Endothelial cell of umbilical vein (primary cell): ENCODE measurements around the gene CREM. TPM values are rescaled to one million over a fixed set of nuclear protein-coding genes. Genes with fewer than 3 reads are reported as not detected.

Experiments used
- BruUV-seq: library from RNA; stranded (reverse); fragments of 400-500 nt; replicated peaks from 2 replicates; lab custom pipeline; 2021; lab: Mats Ljungman, UMichigan
- CTCF ChIA-PET: fragments of 300-600, 350-600 bp; sonication (Branson Sonifier 250); formaldehyde crosslinking; loops from one replicate; lab custom pipeline; 2021; ENCODE audit warnings: antibody characterized with exemption, inconsistent platforms; lab: Charles Lee
- POLR2A ChIA-PET: fragments of 300-600, 350-600 bp; sonication (Branson Sonifier 250); formaldehyde crosslinking; loops from one replicate; lab custom pipeline; 2021; ENCODE audit warnings: antibody characterized with exemption, inconsistent platforms; lab: Charles Lee
- DNase-seq: peaks from one replicate; pipeline ENCODE4 v3.0.0-alpha.2; 2011; ENCODE audit warnings: low read depth, low spot score
- FAIRE-seq: peaks from 2 replicates; lab custom pipeline; 2011; peaks lifted over from hg19 to GRCh38; lab: Jason Lieb, UNC
- H2AFZ ChIP-seq: 2 replicates; pipeline ENCODE4 v1.6.0; 2012; ENCODE audit warnings: low read depth, low read length, control low read depth, inconsistent platforms
- H3K27ac ChIP-seq: 2 replicates; pipeline ENCODE4 v1.5.1; 2011; ENCODE audit warnings: low read depth, mild to moderate bottlenecking, control low read depth, low read length, moderate library complexity; ENCODE audit not compliant: insufficient read depth
- H3K27me3 ChIP-seq, 2 experiments: 2 replicates each; pipeline versions ENCODE4 v1.6.0 to v1.6.1; 2011; ENCODE audit warnings: low read length in 2 of 2, mixed read lengths in 1 of 2; ENCODE audit not compliant: control insufficient read depth in 2 of 2, insufficient read depth in 2 of 2
- H3K36me3 ChIP-seq, 2 experiments: 2 replicates in 1 of 2; 3 replicates in 1 of 2; pipeline ENCODE4 v1.5.1; 2011; ENCODE audit warnings: low read length in 2 of 2, mild to moderate bottlenecking in 1 of 2, moderate library complexity in 1 of 2; ENCODE audit not compliant: control insufficient read depth in 2 of 2, insufficient read depth in 2 of 2; ENCODE audit errors: extremely low read depth in 1 of 2
- H3K4me1 ChIP-seq: 3 replicates; pipeline ENCODE4 v1.5.1; 2011; ENCODE audit warnings: mild to moderate bottlenecking, low read length; ENCODE audit not compliant: control insufficient read depth, insufficient read depth; ENCODE audit errors: extremely low read depth
- H3K4me2 ChIP-seq: 2 replicates; pipeline ENCODE4 v1.6.1; 2011; ENCODE audit warnings: low read length, control low read depth, mixed read lengths; ENCODE audit not compliant: insufficient read depth
- H3K4me3 ChIP-seq, 3 experiments: fragments of 200-600 bp in 1 of 3; sonication (generic), shearing (Covaris generic) in 1 of 3; replicated peaks in 1 of 3; 2 replicates each; pipeline ENCODE4 v1.5.1; 2011 to 2016; ENCODE audit warnings: control low read depth in 3 of 3, low read length in 3 of 3, mild to moderate bottlenecking in 2 of 3, inconsistent platforms in 1 of 3, low read depth in 1 of 3, moderate library complexity in 1 of 3; ENCODE audit not compliant: insufficient read depth in 1 of 3
- H3K79me2 ChIP-seq: 2 replicates; pipeline ENCODE4 v1.6.0; 2012; ENCODE audit warnings: low read length, inconsistent platforms; ENCODE audit not compliant: control insufficient read depth, insufficient read depth
- H3K9ac ChIP-seq: replicated peaks from 2 replicates; pipeline ENCODE3; 2011; ENCODE audit warnings: low read length, control low read depth; ENCODE audit not compliant: insufficient read depth; ENCODE audit errors: extremely low read depth
- H3K9me1 ChIP-seq: replicated peaks from 3 replicates; pipeline ENCODE4 v1.6.0; 2011; ENCODE audit warnings: mild to moderate bottlenecking, low read length; ENCODE audit not compliant: control insufficient read depth, insufficient read depth; ENCODE audit errors: extremely low read depth
- H3K9me3 ChIP-seq: replicated peaks from 2 replicates; pipeline ENCODE4 v1.5.1; 2012; ENCODE audit warnings: low read length, inconsistent platforms; ENCODE audit not compliant: control insufficient read depth, insufficient read depth
- H4K20me1 ChIP-seq: replicated peaks from 2 replicates; pipeline ENCODE3; 2011; ENCODE audit warnings: mild to moderate bottlenecking, low read length; ENCODE audit not compliant: control insufficient read depth, insufficient read depth; ENCODE audit errors: extremely low read depth
- EZH2 ChIP-seq: IDR thresholded peaks from 2 replicates; pipeline ENCODE4 v1.6.1; 2012; ENCODE audit warnings: borderline replicate concordance, low read depth, mild to moderate bottlenecking, moderate library complexity, low read length, inconsistent platforms; ENCODE audit not compliant: severe bottlenecking
- FOS ChIP-seq: IDR thresholded peaks from 2 replicates; pipeline ENCODE4 v1.6.1; 2011; ENCODE audit warnings: mild to moderate bottlenecking, low read length, moderate library complexity, borderline replicate concordance; ENCODE audit not compliant: insufficient read depth
- GATA2 ChIP-seq: IDR thresholded peaks from 2 replicates; pipeline ENCODE4 v1.7.0; 2011; ENCODE audit warnings: low read depth, mild to moderate bottlenecking, moderate library complexity, mixed read lengths, low read length; ENCODE audit not compliant: insufficient read length, insufficient read depth
- JUN ChIP-seq: IDR thresholded peaks from 2 replicates; pipeline ENCODE4 v1.6.1; 2011; ENCODE audit warnings: borderline replicate concordance, low read depth; ENCODE audit not compliant: insufficient read length, insufficient read depth
- MYC ChIP-seq: IDR thresholded peaks from one replicate; pipeline ENCODE4 v1.6.1; 2011; ENCODE audit warnings: mild to moderate bottlenecking, low read depth, low read length
- dilution Hi-C: fragments of 300-500 bp; cut with MboI; formaldehyde crosslinking; loops from one replicate; pipeline ENCODE4 v1.15.0; 2019; ENCODE audit warnings: low sequenced_read_pairs; ENCODE audit not compliant: extremely low pct_ligation_motif_present
- intact Hi-C: fragments of 100-400 bp; cut with micrococcal nuclease; formaldehyde crosslinking; loops from one replicate; pipeline ENCODE4 v1.10.0; 2022
- polyA plus RNA-seq, 4 experiments: library from polyadenylated mRNA; depleted of rRNA in 3 of 4; stranded (reverse) in 3 of 4; unstranded in 1 of 4; fragments of >200 nt; gene quantifications; 2 replicates each; pipeline versions ENCODE4 v1.2.1 to v1.2.3, GENCODE V29; 2011 to 2012; ENCODE audit warnings: missing spikeins in 1 of 4
- total RNA-seq: library from RNA; stranded (reverse); gene quantifications from 2 replicates; pipeline ENCODE4 v1.2.3, GENCODE V29; 2021

CREM gene
- total and polyA plus RNA-seq, 2 donors (not counting 3 experiments of a cell fraction or from before 2014, with no cell fraction given) = 35.5 to 39.8 TPM

DNA sequence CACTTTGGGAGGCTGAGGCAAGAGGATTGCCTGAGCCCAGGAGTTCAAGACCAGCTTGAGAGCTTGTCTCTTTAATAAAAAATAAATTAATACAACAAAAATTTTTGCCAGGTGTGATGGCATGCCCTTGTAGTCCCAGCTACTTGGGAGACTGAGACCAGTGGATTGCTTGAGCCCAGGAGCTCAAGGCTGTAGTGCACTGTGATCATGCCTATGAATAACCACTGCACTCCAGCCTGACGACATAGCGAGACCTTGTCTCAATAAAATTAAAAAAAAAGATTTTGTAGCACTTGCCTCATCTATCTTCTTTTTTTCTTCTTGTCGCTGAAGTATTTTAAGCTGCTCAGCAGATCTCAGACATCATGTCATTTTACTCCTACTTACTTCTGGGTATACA lies 26.3 kb downstream of the CREM start:
- FAIRE-seq (no peak), DNase-seq (no peak)
- H3K9me3 ChIP-seq = no peaks in the 10 kb centered on the region
- H3K4me1 ChIP-seq = peaks cover 2% of the 10 kb centered on the region
- H4K20me1 ChIP-seq = no peaks in the 10 kb centered on the region
- TF ChIP-seq JUN = no peak
- H3K27me3 ChIP-seq = no peaks in the 10 kb centered on the region
- ChIA-PET CTCF (interaction anchor here (1.3 to 4.4 kb wide), 2 partner anchors 10 to 13 kb away, joined by 5 to 12 read pairs; no protein-coding TSS in a partner anchor), POLR2A (no interaction called here)
- no peaks in the 10 kb centered on the region for H3K9me1 ChIP-seq
- H3K4me3 ChIP-seq = no peak overlapping the region
- H3K79me2 ChIP-seq = no peaks in the 10 kb centered on the region
- intact Hi-C loops (no loop called here), dilution Hi-C loops (no loop called here)
- H3K27ac ChIP-seq = no peak overlapping the region
- no TSS peak for BruUV-seq
- no peaks in the 10 kb centered on the region for H3K36me3 ChIP-seq
- no peak overlapping the region for H3K4me2 ChIP-seq
- H3K9ac ChIP-seq = no peak overlapping the region
- no peak overlapping the region for H2AFZ ChIP-seq

DNA sequence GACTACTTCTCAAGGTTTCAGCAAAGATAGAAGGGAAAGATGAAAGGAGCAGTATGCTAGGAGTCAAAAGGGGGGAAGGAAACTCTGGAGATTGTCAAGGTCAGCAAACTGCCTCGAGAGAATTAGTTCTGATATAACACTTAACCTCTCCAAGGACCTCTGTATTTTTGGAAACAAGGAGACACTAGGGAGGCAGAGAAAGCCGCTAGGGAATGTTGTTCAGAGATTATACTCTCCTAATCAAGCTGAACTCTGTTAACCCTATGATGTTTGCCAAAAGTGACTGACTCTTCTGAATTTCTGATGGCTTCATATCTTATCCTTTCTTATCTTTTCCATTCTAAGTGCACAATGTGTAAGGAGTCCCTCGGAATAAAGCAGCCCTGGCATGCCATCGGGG lies 27.1 kb downstream of the CREM start:
- Histone ChIP-seq H3K9me1 (no peaks in the 10 kb centered on the region), H3K36me3 (no peaks in the 10 kb centered on the region), H3K9ac (no peak overlapping the region), H4K20me1 (no peaks in the 10 kb centered on the region), H3K9me3 (no peaks in the 10 kb centered on the region), H3K4me3 (no peak overlapping the region), H3K27ac (no peak overlapping the region), H3K79me2 (no peaks in the 10 kb centered on the region), H3K4me2 (no peak overlapping the region), H3K4me1 (peaks cover 2% of the 10 kb centered on the region), H3K27me3 (no peaks in the 10 kb centered on the region), H2AFZ (no peak overlapping the region)
- FAIRE-seq (no peak), DNase-seq (no peak)
- ChIA-PET POLR2A (no interaction called here), CTCF (interaction anchor here (0.9 to 4.4 kb wide), 4 partner anchors 11 to 26 kb away, joined by 3 to 12 read pairs (median 4); no protein-coding TSS in a partner anchor)
- dilution Hi-C loops (no loop called here), intact Hi-C loops (no loop called here)
- no peak for TF ChIP-seq GATA2
- no peak for TF ChIP-seq EZH2
- no peak for TF ChIP-seq MYC
- TF ChIP-seq FOS = no peak
- no TSS peak for BruUV-seq
